GM21515 (cell line): ENCODE measurements around the gene HOXB5.

ENCODE experiments used
- ATAC-seq: cut with Tn5 transposase; IDR thresholded peaks from one replicate; pipeline ENCODE4 v1.9.1; 2021; ENCODE audit not compliant: unreplicated experiment

Gene HOXB5

DNA sequence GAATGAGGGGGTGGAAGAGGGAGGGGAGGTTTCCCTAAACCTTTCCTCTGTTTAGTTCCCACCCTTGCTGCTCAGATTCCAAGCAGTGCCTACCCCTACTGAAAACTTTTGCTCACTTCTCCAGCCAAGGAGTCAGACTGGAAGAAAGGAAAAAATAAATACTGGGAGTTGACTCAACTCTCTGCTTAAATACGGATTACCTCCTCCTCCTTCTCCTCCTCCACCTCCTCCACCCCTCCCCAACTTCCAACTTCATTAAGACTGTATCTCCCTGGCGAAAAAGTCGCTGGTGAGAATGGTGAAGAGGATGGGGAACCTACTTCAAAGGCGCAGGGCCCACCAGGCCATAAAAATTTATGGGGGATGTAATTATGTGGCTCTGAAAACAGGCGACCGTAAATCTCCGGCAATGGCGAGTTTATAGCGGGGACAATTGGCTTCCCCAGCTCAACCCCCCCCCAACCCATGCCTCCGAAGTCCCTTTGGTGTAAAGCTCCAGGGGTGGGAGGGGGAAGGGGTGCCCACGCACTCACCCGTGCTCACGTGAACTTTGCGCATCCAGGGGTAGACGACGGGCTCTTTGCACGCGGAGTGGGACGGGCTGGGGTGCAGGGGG is 16.1 kb downstream of the HOXB5 start:
- ATAC-seq, result no peak

DNA sequence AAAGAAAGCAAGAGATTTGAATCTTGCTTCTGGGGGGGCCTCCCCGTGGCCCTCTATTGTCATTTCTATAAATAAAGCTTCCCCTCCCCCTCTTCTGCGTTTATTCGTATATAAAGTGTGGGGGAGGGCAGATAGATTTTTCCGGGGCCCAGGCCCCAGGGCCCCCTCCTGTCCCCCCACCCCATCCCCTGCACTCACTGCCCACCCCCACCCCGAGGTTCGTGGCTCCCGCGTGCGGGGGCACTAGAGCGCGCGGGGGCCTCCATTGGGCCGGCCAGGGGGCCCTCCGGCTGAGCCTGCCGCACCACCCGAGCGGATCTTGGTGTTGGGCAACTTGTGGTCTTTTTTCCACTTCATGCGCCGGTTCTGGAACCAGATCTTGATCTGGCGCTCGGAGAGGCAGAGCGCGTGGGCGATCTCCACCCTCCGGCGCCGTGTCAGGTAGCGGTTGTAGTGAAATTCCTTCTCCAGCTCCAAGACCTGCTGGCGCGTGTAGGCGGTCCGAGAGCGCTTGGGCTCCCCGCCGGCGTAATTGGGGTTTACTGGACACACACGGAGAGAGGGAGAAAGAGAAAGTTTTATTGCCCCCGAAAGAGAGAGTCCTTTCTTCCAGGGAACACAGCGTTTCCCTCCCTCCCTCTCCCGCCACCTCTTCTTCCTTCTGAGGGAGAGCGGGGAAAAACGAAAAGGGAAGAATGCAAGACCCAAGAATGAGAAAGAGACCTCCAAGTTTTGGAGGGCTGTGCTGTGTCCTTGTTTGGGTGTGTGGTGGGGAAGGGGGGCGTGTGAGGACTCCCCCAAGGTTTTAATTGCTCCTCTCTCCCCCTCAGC is 16.9 kb downstream of the HOXB5 start:
- no peak for ATAC-seq

DNA sequence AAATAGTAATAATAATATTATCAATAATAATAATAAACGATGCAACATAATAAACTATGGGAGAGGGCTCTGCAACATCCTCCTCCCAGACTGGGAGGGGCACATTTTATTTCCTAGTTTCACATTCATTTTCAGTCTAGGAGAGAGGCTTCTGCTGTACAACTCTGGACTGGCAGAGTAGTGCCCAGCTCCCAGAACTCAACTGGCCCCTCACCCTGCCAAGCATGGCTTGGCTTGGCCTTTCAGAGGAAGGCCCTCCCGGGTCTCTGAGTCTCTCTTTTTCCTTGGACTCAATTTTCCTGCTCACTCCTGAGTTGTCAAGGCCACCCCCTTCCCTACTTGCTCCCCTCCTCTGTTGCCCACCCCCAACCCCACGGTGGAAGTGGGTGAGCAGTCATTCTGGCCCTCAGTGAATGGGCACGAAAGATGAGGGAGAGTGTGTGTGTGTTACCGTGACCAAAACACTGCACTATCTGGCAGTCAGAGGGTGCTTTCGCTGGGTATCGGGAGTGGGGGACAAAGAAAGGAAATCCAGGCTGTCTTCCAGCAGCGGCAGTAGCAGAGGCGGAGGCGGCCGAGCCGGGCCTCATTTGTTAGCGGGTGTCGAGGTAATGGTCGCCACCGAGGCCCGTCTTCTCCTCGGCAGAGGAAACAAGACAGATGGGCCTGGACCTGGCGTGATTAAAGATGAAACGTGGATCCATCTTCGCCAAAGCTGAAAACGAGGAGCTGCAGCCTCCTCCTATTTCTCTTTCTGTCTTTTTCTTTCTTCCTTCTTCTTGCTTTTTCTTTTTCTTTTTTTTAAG is 17.7 kb downstream of the HOXB5 start:
- ATAC-seq, result no peak

DNA sequence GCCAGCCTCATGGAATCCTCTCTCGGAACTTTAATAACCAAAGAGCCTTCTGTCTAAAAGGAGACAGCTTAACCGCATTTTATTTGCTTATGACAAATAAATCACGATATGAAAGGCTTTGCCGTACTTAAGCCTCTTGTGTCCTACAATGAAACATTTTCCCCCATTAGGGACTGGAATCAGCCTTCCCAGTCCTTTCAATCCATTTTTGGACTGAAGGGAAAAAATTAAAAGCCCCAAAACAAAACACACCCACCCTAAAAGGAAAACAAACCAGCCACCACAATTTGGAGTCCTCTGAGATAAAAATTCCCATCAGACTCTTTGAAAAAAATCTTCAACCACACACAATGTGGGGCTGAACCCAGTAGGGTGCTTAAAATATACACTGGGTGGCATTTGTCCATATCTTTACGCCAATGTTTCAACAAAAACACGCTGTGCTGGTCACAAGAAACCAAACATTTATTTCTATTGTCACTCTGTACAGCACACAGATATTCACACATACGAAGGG is 18.5 kb downstream of the HOXB5 start:
- ATAC-seq, result no peak

DNA sequence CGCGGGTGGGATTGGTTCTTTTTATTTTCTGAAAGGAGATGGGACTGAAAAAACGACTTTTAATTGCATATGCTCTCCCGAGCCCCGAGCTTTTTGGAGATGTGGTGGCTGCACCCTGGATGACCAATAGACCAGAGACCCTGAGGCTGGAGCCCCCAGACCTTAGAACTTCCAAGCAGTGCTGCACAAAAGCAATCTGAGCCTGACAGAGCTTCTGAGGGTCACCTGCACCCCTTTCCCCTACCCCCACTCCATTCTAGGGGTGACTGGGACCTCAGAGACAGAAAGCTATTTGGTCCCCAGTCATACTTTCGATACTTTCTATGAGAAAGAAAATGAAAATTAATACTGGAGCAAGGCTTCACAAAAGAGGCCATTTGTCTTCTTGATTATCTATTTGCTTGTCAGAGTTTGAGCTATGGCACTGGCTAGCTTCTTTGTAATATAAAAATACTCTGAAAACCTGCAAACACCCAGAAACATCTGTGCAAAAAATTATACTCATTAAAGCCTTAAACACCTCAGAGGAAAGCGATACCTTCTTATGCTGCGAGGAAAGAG is 19.0 kb downstream of the HOXB5 start:
- no peak for ATAC-seq

DNA sequence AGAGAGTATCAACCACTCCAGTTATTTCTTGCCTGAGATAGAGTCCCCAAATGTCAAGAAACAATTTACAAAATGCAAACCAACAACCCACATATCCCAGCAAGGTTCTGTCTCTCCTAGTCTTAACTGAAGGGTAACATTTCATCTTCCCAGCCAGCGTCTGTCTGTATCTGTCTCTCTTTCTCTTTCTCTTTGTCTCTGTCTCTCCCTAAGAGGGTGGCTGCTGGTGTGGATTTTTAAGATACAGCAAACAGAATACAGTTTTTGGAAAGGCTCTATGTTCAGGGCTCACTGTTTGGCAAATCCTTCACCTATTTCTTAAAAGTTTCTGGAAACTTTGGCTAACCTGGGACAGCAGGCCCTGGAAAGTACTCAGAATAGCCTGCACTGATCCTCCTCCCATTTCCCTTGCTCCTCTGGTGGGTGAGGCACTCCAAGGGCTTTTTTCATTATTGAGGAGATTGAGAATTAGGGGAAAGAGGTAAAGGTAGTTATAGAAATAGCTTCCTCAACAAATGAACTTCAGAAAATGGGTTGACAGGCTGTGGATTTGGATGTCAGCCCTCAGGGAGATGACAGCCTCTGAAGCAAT is 21.7 kb downstream of the HOXB5 start:
- ATAC-seq, result no peak

DNA sequence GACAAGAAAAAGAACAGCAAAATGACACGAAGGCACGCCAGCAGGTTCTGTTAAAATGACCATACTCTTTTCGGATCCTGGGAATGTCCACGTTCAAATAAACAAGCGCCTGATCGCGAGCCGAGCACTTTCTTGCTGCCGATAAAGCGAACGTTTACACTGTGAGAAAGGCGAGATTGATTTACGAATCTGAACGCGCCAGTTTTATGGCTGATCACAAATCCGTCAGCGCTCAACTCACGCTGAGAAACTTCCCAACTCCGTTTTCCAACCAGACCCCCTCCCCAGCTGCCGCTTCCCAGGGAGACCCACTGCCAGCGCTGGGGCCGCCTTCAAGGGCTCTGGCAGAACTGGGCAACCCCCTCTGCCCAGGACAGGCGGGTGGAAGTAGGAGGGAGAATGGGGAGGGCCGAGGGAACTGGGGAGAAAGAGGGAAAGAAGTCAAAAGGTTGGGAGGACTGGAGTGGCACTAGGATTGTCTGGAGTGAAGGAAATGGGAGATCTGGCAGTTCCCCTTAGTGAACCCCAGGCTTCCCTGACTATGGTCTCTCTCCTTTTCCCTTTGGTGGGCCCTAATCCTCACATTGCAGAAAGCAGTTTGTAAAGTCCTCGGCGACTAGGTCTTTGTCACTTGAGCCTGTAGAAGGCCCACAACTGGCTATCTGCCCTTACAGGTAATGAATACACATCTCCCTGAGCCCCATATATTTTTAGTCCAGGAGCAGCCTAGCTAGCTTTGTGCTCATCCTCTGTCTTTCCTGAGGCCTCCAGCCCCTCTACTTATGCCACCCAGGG is 22.4 kb downstream of the HOXB5 start:
- no peak for ATAC-seq

DNA sequence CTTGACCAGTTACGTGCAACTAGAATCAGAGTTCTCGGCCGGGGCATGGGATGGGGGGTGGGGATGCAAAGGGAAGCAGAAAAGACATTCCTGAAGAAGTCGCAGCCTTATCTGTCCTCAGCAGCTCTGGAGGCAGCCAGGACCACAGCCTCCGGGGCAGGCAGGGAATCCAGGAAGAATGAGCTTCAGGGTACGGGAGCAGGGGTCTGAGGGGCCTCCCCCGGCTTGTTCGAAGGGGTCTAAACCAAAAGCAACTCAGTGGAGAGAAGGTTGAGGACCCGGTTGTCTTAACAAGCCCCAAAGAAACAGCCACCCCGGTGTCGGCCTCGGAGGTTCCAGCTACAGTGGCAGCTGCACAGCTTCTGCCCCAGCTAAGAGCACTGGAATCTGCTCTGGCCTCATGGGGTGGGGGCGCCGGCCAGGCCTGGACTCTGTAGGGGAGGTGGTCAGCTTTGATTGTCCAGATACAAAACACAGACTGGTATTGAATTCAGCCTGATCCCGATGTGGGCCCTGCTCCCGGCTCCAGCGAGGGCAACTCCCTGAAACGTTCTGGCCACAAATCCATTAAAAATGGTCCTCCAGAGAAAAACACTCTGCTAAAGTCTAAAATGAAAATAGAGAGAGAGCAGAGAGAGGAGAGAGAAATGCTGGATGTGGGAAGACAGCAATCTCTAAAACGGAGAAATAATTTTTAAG is 23.1 kb downstream of the HOXB5 start:
- ATAC-seq, result no peak

DNA sequence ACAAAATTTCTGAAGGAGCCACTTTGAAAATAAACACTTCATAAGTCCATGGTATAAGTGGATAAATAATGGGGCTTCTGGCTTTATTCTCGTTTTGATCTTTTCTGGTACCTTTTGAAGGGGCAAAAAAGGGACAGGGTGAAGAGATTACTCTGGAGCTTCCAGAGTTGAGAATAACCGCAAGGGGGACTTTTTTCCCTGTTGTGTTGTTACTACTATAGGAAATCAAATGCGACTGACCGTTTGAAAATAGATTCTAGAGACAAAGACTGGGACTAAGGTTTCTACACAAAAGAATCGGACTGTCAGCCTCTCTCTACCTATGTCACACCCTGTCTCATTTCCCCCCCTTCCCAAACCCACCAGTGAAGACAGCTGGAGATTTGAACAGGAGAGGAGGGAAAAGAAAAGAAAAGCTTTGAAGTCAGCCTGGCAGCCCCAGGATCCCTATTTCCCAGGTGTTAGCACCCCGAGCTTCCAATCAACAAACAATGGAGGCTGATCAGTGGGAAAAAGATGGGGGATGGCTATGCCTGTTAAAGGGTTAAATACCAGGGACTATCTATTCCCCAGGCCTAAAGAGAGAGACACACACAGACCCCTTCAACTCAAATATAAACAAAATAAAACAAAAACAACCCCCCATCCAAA is 23.8 kb downstream of the HOXB5 start:
- ATAC-seq, result no peak

DNA sequence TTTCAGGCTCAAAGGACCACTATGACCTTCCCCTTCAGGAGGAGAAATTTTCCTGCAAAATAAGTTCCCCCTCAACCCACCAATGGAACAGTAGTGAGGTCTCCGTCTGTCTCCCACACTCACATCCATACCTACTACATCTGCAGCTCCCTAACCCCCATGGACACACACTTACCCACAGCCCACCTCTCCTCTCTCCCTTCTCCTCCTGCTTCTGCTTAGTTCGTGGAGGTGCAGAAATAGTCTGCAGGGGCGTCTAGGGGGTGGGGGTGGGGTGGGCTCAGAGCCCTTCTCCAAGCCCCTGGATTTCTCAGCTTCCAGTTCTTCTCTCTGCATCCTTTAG is 24.4 kb downstream of the HOXB5 start:
- no peak for ATAC-seq

DNA sequence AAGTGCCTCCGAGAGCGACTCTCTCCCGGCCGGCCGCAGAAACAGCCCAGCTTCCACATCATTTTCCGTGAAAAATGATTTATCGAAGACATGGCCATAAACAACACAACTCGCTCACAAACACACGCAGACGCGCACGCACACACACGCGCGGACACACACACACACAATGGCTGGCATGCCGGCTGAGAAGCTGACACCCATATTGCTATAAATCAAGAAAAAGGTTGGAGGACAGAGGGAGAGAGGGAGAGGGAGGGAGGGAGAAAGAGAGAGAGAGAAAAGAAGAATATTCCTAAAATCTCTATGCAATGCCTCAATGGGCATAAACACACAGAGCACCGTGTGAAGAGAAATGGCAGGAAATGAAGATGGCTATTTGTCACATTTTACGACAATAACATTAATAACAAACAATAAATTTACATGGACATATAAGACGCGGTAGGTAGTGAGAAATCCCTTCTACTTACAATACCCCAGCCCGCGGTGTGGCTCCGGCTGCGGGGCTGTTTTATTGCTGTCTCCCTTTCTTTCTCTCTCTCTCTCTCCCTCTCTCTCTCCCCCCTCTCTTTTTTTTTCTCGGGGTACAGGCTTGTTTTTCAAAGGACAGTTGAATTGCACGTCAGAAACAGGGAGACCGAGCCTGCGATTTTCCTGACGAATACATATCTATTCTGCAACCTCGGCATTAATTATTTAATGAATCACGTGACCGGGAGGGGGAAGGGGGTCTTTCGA is 24.9 kb downstream of the HOXB5 start:
- no peak for ATAC-seq

DNA sequence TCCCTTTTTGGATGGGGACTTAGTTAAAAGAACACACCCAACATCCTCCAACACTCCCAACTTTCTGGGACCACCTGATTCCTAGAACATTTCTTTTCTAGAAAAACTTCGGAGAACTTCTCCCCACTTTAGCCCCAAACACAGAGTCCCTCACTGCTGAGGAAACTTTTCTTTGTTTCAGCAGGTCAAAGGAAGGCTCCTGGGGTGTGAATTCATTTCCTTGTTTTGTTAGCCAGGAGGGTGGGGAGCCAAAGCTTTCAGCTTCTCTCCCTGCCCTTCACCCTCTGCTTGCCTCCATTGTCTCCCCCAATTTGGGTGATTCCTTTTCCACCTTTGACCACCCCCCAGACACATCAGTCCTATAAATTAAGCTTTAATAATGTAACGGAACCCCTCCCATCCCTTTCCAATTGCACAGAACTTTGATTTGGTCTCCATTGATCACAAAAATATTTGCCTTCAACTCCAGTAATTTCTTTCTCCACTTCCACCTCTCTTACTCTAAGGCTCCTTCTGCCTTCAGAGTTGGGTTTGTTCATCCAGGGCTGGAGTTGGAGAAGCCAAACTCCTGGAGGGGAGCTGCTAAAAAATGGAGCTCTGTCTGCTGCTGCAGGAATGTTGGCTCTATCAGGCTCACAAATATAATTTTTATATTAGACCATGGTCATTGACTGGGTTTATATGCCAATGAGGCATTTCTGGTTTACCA is 25.8 kb downstream of the HOXB5 start:
- no peak for ATAC-seq

DNA sequence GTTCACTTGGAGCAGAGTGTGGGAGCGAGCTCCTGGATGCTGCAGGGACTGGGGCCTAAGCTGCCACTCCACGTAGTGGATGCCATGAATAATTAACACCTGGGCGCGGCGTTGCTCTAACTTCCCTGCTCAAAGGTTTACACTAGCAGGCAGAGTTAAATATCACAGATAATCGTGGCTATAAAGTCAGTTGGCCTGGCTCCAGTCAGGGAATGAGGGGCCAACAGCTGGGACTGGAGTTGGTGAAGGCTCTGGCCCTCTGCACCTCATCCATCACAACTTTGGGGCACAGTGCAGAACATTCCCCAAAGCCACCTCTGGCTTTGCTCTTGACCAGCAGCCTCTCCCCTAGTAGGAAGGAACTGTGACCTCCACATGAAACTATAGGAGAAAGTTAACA is 26.4 kb downstream of the HOXB5 start:
- ATAC-seq, result no peak

DNA sequence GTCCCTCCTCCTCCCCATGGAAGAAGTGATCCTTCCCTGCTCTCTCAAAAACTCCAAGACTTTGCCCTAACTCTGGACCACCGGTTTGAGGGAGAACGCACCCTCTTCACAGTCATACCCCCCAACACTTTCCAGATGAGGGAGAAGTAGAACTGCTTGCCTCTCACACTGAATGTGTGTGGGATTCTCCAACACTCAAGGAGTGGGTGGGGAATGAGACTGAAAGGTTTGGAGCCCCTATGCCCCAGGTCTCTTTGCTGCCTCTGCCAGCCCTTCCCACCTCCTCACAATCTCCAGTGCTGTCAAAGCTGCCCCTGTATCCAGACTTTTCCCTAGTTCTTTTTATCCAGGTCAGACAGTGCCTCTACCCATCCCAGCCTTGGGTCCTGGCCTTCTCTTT is 26.9 kb downstream of the HOXB5 start:
- no peak for ATAC-seq

DNA sequence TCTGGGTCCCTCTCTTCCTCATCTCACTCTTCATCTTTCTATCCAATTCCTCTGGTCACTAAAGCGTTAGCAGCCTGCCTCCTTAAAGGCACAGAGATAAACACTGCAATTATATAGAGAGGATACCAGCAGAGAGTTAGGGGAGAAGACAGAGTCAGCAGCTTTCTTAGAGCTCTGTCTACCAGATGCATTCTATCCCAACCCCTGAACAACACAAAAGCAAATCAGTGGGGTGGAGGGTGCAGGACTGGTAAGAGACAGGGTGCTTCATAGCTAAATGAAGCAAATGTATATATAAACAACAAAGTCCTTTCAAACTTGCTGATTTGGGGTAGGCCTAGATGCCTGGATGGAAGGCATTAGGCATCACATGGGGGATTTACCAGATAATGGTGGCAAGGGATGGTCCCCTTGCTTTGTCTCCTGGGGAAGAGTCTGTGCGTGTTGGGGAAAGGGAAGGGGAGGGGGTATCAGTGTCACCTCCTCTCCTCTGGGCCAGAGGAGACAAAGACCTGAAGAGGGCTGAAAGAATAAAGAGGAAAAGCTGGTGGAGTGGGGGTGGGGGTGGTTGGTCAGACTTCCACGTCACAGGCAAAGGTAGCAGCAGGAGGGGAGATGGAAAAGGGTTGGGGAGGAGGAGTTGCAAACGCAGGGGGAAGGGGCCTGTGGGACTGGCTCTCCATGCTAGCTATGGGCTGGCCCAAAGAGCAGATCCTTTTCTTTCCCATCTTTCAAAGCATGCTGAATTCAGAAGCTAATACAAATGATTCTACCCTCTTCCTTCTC is 27.5 kb downstream of the HOXB5 start:
- no peak for ATAC-seq

DNA sequence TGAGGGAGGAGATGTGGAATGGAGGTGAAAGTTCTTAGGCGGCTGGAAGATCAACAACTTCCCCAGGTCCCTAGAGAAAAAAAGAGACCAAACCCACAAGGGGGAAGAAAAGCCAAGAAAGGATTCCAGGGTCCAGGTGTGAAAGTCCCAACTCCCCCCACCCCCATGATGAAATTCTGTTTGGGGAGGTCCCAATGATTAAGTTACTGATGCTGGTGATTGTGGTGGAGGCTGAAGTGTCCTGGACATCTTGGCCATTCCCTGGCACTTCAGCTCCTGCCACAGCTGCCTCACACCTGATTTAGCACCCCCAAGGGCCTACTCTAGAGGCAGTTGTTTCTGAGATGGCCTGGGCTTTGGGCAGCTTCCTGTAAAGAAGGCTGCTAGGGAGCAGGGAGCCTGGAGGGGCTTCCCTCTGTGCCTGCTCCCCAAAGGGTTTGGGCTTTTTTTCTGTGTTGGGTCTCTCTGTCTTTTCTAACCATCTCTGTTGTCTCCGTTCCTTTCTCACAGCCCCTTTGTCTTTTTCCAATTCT is 28.5 kb downstream of the HOXB5 start:
- ATAC-seq, result no peak
